ENCODE data around the gene LSP1.
"Not testable (repeated sequence)": the region's sequence is repeated elsewhere in the genome, so short reads cannot be mapped to it uniquely, and the experiment has no call there.

GRCh38 chr11:1803835-1804519, 48.9 kb upstream of the LSP1 start:
- not testable (repeated sequence) for TF ChIP-seq MAX (IDR thresholded peaks at IDR 0.05; ENCODE audit: low read depth, low read length); CTCF (IDR thresholded peaks at IDR 0.05; ENCODE audit: low read depth, low read length); POLR2A (IDR thresholded peaks at IDR 0.05; ENCODE audit: extremely low read depth, insufficient read length)

Measured in NB4 (cell line).